Nephron progenitor cell (in vitro differentiated cells): ENCODE measurements around the gene WNT11.

Source experiments
- DNase-seq: peaks from one replicate; pipeline ENCODE4 v3.0.0; 2021
- H3K27ac Mint-ChIP-seq: 2 replicates; pipeline ENCODE4 v1.8.0; 2021; ENCODE audit warnings: mild to moderate bottlenecking, moderate library complexity, mixed read lengths
- H3K27me3 Mint-ChIP-seq: 2 replicates; pipeline ENCODE4 v1.8.0; 2021; ENCODE audit warnings: mild to moderate bottlenecking, low read depth, mixed read lengths; ENCODE audit not compliant: poor library complexity
- H3K36me3 Mint-ChIP-seq: 2 replicates; pipeline ENCODE4 v1.8.0; 2021; ENCODE audit warnings: low read depth, mixed read lengths
- H3K4me1 Mint-ChIP-seq: 2 replicates; pipeline ENCODE4 v1.8.0; 2021; ENCODE audit warnings: mixed read lengths
- H3K4me3 Mint-ChIP-seq: 2 replicates; pipeline ENCODE4 v1.8.0; 2021; ENCODE audit warnings: mild to moderate bottlenecking, moderate library complexity, mixed read lengths
- H3K9me3 Mint-ChIP-seq: 2 replicates; pipeline ENCODE4 v1.8.0; 2021; ENCODE audit warnings: mild to moderate bottlenecking, moderate library complexity, mixed read lengths
- TF ChIP-seq, protein P1 (sequence below): fragments of 200-600 bp; sonication (generic); IDR thresholded peaks from 2 replicates; pipeline ENCODE4 v1.5.0; 2021; ENCODE audit warnings: antibody characterized with exemption

WNT11 gene

DNA sequence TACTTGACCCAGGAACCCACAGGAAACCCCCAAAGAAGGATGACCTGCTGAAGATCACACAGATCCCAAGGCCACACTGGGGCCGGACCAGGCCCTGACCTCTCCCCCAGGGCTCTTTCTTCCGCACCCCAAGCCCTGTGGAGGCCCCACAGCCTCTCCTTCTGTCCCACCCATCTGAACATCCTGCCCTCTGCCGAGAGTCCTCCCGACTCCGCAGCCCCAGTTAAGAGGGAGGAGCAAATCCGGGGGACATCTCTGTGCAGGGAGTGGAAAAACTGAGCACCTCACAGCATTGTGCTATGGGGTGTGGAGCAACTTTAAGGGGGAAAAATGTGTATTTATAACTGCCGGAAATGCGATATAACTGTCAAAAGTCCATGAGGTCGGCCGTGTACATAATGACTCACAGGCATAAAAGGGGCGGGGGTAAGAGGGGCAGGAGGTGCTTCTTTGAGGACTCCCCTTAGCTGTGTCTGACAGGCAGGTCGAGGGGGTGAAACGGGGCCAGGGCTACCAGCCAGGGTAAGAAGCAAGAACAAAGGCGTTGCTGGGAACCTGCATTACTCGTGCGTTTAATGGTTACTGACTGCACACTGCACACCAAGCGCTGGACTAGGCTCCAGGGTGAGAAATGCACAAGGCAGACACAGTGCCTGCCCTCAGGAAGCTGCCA, 57.2 kb downstream of the WNT11 start:
- Mint-ChIP-seq H3K4me1 (peaks cover 27% of the 10 kb centered on the region), H3K27me3 (peaks cover 9% of the 10 kb centered on the region), H3K36me3 (no peaks in the 10 kb centered on the region), H3K4me3 (no peak overlapping the region), H3K9me3 (no peaks in the 10 kb centered on the region), H3K27ac (no peak overlapping the region)
- TF ChIP-seq, protein P1, sequence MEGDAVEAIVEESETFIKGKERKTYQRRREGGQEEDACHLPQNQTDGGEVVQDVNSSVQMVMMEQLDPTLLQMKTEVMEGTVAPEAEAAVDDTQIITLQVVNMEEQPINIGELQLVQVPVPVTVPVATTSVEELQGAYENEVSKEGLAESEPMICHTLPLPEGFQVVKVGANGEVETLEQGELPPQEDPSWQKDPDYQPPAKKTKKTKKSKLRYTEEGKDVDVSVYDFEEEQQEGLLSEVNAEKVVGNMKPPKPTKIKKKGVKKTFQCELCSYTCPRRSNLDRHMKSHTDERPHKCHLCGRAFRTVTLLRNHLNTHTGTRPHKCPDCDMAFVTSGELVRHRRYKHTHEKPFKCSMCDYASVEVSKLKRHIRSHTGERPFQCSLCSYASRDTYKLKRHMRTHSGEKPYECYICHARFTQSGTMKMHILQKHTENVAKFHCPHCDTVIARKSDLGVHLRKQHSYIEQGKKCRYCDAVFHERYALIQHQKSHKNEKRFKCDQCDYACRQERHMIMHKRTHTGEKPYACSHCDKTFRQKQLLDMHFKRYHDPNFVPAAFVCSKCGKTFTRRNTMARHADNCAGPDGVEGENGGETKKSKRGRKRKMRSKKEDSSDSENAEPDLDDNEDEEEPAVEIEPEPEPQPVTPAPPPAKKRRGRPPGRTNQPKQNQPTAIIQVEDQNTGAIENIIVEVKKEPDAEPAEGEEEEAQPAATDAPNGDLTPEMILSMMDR, result no peak
- no peak for DNase-seq

DNA sequence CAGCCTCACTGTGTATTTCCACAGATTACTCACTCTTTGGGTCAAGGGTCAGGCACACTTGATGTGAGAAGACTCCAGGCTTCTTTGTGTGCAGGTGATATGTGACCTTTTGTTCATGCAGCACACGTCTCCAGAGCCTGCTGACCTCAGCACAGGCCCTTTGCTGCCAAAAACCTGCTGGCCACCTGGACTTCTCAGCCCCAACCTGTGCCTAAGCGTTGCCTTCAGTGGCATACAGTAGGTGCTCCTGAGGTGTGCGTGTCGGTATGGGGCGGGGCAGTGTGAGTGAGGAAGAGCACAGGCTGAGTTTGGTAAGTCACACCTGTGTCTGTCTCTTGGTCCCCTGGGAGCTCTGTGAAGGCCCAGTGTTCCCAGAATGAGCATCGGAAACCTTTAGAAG, 58.1 kb downstream of the WNT11 start:
- TF ChIP-seq, protein P1, result no peak
- Mint-ChIP-seq H3K36me3 (no peaks in the 10 kb centered on the region), H3K9me3 (no peaks in the 10 kb centered on the region), H3K27ac (no peak overlapping the region), H3K27me3 (peaks cover 4% of the 10 kb centered on the region), H3K4me1 (peaks cover 20% of the 10 kb centered on the region), H3K4me3 (no peak overlapping the region)
- no peak for DNase-seq

DNA sequence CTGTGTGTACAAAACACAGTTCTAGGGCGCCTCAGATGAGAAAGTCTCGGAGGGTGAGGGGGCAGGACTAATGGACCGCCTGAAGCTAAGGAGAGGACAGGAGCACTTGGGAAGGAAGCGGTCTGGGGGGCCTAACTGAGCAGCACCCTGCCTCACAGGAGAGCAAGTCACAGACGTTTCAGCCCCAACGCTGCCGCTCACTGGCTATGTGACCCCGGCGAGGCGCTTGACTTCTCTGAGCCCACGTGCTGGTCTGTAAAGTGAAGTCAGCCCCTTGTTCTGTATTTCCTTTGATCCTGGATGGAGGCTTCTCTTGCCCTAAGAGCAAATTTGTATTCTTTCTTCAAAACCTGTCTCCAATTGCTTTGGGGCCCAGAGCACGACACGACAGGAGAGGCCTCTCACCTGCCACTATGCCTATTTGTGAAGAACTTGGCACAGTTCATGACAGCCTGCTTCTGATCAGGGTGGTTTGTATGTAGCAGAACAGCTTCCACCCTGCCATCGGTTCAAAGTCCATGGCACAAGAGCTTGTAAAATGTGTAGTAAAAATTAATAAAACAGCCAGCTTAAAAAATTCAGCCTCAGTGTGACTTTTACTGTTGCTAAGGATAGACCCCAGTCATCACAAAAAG, 59.1 kb downstream of the WNT11 start:
- no peak overlapping the region for H3K27ac Mint-ChIP-seq
- peaks cover 9% of the 10 kb centered on the region for H3K36me3 Mint-ChIP-seq
- H3K4me1 Mint-ChIP-seq, result peaks cover 9% of the 10 kb centered on the region
- no peak for DNase-seq
- TF ChIP-seq, protein P1, result no peak
- H3K4me3 Mint-ChIP-seq, result no peak overlapping the region
- peaks cover 4% of the 10 kb centered on the region for H3K27me3 Mint-ChIP-seq
- H3K9me3 Mint-ChIP-seq, result no peaks in the 10 kb centered on the region

DNA sequence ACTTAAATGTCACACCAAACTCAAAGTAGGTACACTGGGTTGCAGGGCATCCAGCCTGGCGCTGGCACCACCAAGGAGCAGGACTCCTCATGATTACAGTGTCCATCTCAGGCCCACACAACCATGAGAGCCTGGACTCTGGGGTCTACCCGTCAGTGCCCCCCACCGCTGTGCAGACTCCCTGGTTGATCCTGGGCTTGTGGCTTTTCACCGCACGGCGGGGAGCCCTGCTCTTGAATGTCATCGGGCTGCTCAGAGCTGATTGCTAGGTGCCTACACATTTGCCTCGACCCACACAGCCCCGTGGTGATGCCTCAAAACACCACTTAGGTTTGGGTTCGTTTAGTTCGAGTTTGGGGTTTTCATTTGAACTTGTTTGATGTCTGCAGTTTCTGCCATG, 63.0 kb downstream of the WNT11 start:
- peaks cover 12% of the 10 kb centered on the region for H3K4me1 Mint-ChIP-seq
- no peaks in the 10 kb centered on the region for H3K27me3 Mint-ChIP-seq
- no peaks in the 10 kb centered on the region for H3K9me3 Mint-ChIP-seq
- peaks cover 27% of the 10 kb centered on the region for H3K36me3 Mint-ChIP-seq
- TF ChIP-seq, protein P1, result no peak
- DNase-seq, result no peak
- H3K27ac Mint-ChIP-seq, result no peak overlapping the region
- no peak overlapping the region for H3K4me3 Mint-ChIP-seq

DNA sequence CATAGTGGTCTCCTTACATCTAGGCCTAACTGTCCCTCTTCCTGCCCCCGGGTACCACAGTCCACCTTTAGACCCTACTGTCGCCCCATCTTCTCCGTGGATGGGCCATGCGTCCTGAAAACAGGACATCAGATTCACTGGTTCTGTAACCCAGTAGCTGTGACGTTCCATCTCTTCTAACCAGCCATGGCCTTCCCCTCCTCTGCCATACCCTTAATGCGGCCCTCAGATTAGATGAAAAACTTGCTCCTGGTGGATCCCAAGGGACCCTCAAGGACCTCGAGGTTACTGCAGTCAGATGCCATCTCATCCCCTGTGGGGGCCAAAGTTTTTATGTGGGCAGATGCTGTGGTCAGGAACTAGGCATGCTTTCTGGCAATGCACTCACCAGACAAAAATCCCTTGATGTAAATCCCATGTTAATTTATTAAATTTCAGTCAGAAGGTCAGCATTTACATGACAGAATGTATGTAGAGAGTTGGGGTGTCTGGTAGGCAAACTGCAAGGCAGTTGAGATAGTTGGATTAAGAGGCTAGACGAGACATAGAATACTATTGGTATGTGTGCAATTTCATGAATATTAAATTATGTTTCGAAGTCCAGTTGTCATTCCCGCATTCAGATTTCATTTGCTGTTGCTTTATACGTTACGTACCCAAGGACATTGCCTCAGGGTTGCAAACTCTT, 64.3 kb downstream of the WNT11 start:
- Mint-ChIP-seq H3K4me3 (no peak overlapping the region), H3K36me3 (peaks cover 32% of the 10 kb centered on the region), H3K27ac (no peak overlapping the region), H3K27me3 (no peaks in the 10 kb centered on the region), H3K4me1 (peaks cover 15% of the 10 kb centered on the region), H3K9me3 (no peaks in the 10 kb centered on the region)
- TF ChIP-seq, protein P1, result no peak
- no peak for DNase-seq
